Retinal pigment epithelial cell (primary cell): ENCODE results near the gene WDR20.

ENCODE experiments used
- DNase-seq: peaks from one replicate; pipeline ENCODE4 v3.0.0-alpha.2; 2010; ENCODE audit warnings: low read depth
- H3K4me3 ChIP-seq: 2 replicates; pipeline ENCODE4 v1.5.1; 2011; ENCODE audit warnings: mild to moderate bottlenecking, low read length, control low read depth, moderate library complexity
- CTCF ChIP-seq: conservative IDR thresholded peaks from 2 replicates; pipeline ENCODE4 v1.5.1; 2011; ENCODE audit warnings: low read depth, low read length, control low read depth, inconsistent platforms

Gene WDR20

GRCh38 chr14:102232348-102232625 is 92.6 kb downstream of the WDR20 start:
- no peak for DNase-seq
- H3K4me3 ChIP-seq: no peak overlapping the region
- no peak for TF ChIP-seq CTCF

GRCh38 chr14:102233081-102233480 is 93.4 kb downstream of the WDR20 start:
- no peak overlapping the region for H3K4me3 ChIP-seq
- no peak for TF ChIP-seq CTCF
- DNase-seq: no peak

- peak overlapping the region; percentile 16 for H3K4me3 ChIP-seq
- no peak for TF ChIP-seq CTCF
- DNase-seq: no peak
These were observed 94.9 kb downstream of the WDR20 start for GRCh38 chr14:102234331-102235264.

GRCh38 chr14:102235275-102235897 is 95.7 kb downstream of the WDR20 start:
- H3K4me3 ChIP-seq: peak overlapping the region; percentile 16
- peak; percentile 89 for TF ChIP-seq CTCF
- DNase-seq: peak; percentile 65

- no peak for TF ChIP-seq CTCF
- DNase-seq: no peak
- H3K4me3 ChIP-seq: no peak overlapping the region
These were observed 96.3 kb downstream of the WDR20 start for GRCh38 chr14:102236026-102236425.

GRCh38 chr14:102238131-102238530 is 98.4 kb downstream of the WDR20 start:
- no peak for DNase-seq
- TF ChIP-seq CTCF: no peak
- H3K4me3 ChIP-seq: no peak overlapping the region

GRCh38 chr14:102238766-102239165 is 99.1 kb downstream of the WDR20 start:
- DNase-seq: no peak
- TF ChIP-seq CTCF: no peak
- no peak overlapping the region for H3K4me3 ChIP-seq
